Measurements from ENCODE around the gene ZFP57. TPM values are rescaled to one million over a fixed set of nuclear protein-coding genes. Genes with fewer than 3 reads are reported as not detected.

ZFP57 gene
- 0.99 TPM in 1 of 2 replicates, not detected in the other for total RNA-seq

GRCh38 chr6:29680904-29681303 lies at the start of gene ZFP57:
Gene ZFP57 (minus strand): TSS chr6:29681152. CDS start chr6:29677003, 4,149 bp downstream.

GRCh38 chr6:29723262-29723665 lies 42.3 kb upstream of the ZFP57 start, which contains the start of gene HLA-F:
Gene HLA-F (plus strand): TSS chr6:29723434. CDS start chr6:29723464, 30 bp downstream.

GRCh38 chr6:29656798-29657197 lies 24.2 kb downstream of the ZFP57 start, which contains the start of gene MOG:
Gene MOG (plus strand): TSS chr6:29657092. CDS start chr6:29657210, 118 bp downstream.

GRCh38 chr6:29632789-29633533 lies 48.0 kb downstream of the ZFP57 start, which contains the start of gene GABBR1:
Gene GABBR1 (minus strand): TSS chr6:29633183. CDS start chr6:29632385, 798 bp downstream.

Other genes starting within 250 kb of the ZFP57 start
- not detected in 2 replicates for gene OR10C1, start 241.8 kb downstream of the ZFP57 start, total RNA-seq
- gene OR11A1, start 224.1 kb downstream of the ZFP57 start, total RNA-seq: not detected in 2 replicates
- gene OR2H1, start 224.0 kb downstream of the ZFP57 start, total RNA-seq: not detected in 2 replicates
- not detected in 2 replicates for gene MAS1L, start 193.2 kb downstream of the ZFP57 start, total RNA-seq
- 1.2 and 4.9 TPM in 2 replicates for gene UBD, start 121.4 kb downstream of the ZFP57 start, total RNA-seq
- gene OR2H2, start 96.0 kb downstream of the ZFP57 start, total RNA-seq: not detected in 2 replicates
- 8.5 and 13.6 TPM in 2 replicates for gene GABBR1, start 48.0 kb downstream of the ZFP57 start, total RNA-seq
- gene MOG, start 24.1 kb downstream of the ZFP57 start, total RNA-seq: not detected in 2 replicates
- 5.4 and 17.4 TPM in 2 replicates for gene HLA-F, start 42.3 kb upstream of the ZFP57 start, total RNA-seq
- not detected in 2 replicates for gene HLA-G, start 146.7 kb upstream of the ZFP57 start, total RNA-seq

All from endothelial cell of coronary artery (primary cell).